Keratinocyte (primary cell): ENCODE data around the gene CENPF.

ENCODE experiments used
- CTCF ChIP-seq, 3 experiments: IDR thresholded peaks in 1 of 3; conservative IDR thresholded peaks in 1 of 3; optimal IDR thresholded peaks in 1 of 3; 2 replicates in 2 of 3; 3 replicates in 1 of 3; pipeline versions ENCODE3 to v1.5.1; 2011; ENCODE audit warnings: low read length in 3 of 3, mild to moderate bottlenecking in 3 of 3, moderate library complexity in 2 of 3, control low read depth in 1 of 3, inconsistent platforms in 1 of 3; ENCODE audit not compliant: insufficient read depth in 2 of 3; ENCODE audit errors: extremely low read depth in 1 of 3
- EZH2 ChIP-seq: IDR thresholded peaks from one replicate; pipeline ENCODE4 v1.6.1; 2012; ENCODE audit warnings: inconsistent platforms, mild to moderate bottlenecking, low read length, moderate library complexity

GRCh38 chr1:214664651-214665433 lies 61.8 kb downstream of the CENPF start:
- TF ChIP-seq EZH2 (no peak), CTCF (optimal IDR thresholded peaks at IDR 0.05 in 1 of 3, IDR thresholded peaks at IDR 0.05 in 1 of 3, conservative IDR thresholded peaks at IDR 0.05 in 1 of 3; ENCODE audit: extremely low read depth in 1 of 3, insufficient read depth in 2 of 3, low read length in 3 of 3) (no peak)
